Esophagus muscularis mucosa (tissue), 4 donors: ENCODE data around the gene TEX48. TPM values are rescaled to one million over a fixed set of nuclear protein-coding genes. Genes with fewer than 3 reads are reported as not detected.
A peak's percentile ranks its signal among the peaks of the same experiment; 100 is the strongest.

Source experiments
- DNase-seq: peaks from one replicate; pipeline ENCODE4 v3.0.0-alpha.2; 2017; ENCODE audit errors: extremely low spot score
- H3K27ac ChIP-seq, 4 donors: fragments of 200-600 bp; sonication (generic); replicated peaks in 1 of 4; 1 replicate in 3 of 4; 2 replicates in 1 of 4; pipeline ENCODE4 v1.5.1; 2016 to 2019; ENCODE audit warnings: mild to moderate bottlenecking in 1 of 4
- H3K27me3 ChIP-seq, 4 donors: fragments of 200-600 bp; sonication (generic); one replicate each; pipeline versions ENCODE4 v1.5.1 to v1.6.0; 2016 to 2019
- H3K36me3 ChIP-seq, 4 donors: fragments of 200-600 bp; sonication (generic); one replicate each; pipeline ENCODE4 v1.5.1; 2016 to 2019
- H3K4me1 ChIP-seq, 4 donors: fragments of 200-600 bp; sonication (generic); one replicate each; pipeline ENCODE4 v1.5.1; 2016 to 2019
- H3K4me3 ChIP-seq, 4 donors: fragments of 200-600 bp; sonication (generic); 1 replicate in 2 of 4; 2 replicates in 2 of 4; pipeline ENCODE4 v1.5.1; 2016 to 2019; ENCODE audit warnings: mild to moderate bottlenecking in 4 of 4, moderate library complexity in 1 of 4
- H3K9me3 ChIP-seq, 4 donors: fragments of 200-600 bp; sonication (generic); 1 replicate in 3 of 4; 2 replicates in 1 of 4; pipeline ENCODE4 v1.5.1; 2016 to 2019
- CTCF ChIP-seq, 3 experiments: fragments of 200-600 bp in 2 of 3; fragments of 450-650 bp in 1 of 3; sonication (generic) in 2 of 3; IDR thresholded peaks; one replicate each; pipeline ENCODE4 v1.5.1; 2017 to 2019; ENCODE audit warnings: antibody characterized with exemption in 3 of 3, mild to moderate bottlenecking in 2 of 3, moderate library complexity in 1 of 3
- EP300 ChIP-seq: sonication (generic); formaldehyde crosslinking; IDR thresholded peaks from one replicate; pipeline ENCODE4 v1.6.1; 2017; ENCODE audit warnings: antibody characterized with exemption
- POLR2A ChIP-seq: fragments of 450-650 bp; IDR thresholded peaks from one replicate; pipeline ENCODE4 v1.6.1; 2017; ENCODE audit warnings: antibody characterized with exemption, moderate library complexity, mild to moderate bottlenecking, low read depth
- POLR2AphosphoS5 ChIP-seq, 2 donors: sonication (generic); formaldehyde crosslinking; IDR thresholded peaks; one replicate each; pipeline ENCODE4 v1.6.1; 2017; ENCODE audit warnings: antibody characterized with exemption in 2 of 2
- WGBS: methylation state at CpG from one replicate; pipeline ENCODE4 v1.1.5; 2018; 5-methylcytosine and 5-hydroxymethylcytosine counted together
- intact Hi-C: fragments of 100-400 bp; cut with DNase I; formaldehyde crosslinking; loops from one replicate; pipeline ENCODE4 v1.15.1; 2023
- total RNA-seq, 4 donors: library from RNA; depleted of rRNA; stranded (reverse); fragments of >200 nt; gene quantifications; one replicate each; pipeline versions ENCODE4 v1.1.0 to v1.2.1, GENCODE V29; 2016

The TEX48 gene, protein sequence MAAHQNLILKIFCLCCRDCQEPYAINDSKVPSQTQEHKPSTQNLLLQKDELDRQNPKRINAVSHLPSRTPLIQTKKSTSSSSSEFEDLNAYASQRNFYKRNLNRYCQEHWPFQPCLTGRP
- total RNA-seq: not detected

DNA sequence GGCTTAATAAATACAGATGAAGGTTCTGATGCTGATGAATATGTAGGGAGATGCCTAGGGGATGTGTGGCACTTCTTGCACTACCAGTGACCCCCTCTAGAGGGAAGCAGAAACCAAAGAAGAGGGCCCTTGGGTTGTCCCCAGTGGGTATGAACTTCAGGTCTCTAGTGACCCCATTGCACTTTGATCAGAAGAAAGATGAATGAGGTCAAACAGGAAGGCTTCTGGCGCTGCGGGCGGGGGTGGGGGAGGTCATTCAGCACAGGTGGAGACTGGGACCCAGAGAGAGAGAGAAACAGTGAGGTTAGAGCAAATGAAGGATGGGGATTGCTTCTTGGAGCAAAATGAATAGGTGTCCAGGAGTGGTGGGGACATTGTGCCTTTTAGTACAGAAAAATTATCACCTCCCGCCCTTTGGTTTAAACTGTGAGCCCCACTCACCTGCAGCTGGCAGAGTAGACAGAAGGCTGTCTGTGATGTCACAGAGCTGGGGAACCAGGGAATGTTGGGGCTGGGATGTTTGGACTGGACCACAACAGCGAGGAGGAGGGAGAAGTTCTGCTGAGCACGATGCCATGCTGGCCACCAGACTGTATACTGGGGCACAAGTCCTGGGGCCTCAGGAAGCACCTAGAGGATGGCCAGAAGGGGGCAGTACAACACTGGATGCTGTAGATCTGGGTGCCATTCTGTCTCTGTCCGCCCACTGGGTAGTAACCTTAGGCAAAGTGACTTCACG is at the start of gene TEX48:
Gene TEX48, minus strand, starts transcription at position 599 of the 739 bp plus-strand sequence. CDS start 10,469 bp downstream, outside the sequence.
- no peaks in the 10 kb centered on the region for H3K36me3 ChIP-seq
- peaks cover 0 to 15% (median 7%) of the 10 kb centered on the region in 4 donors for H3K4me1 ChIP-seq
- H3K27me3 ChIP-seq: no peaks in the 10 kb centered on the region
- H3K4me3 ChIP-seq: no peak within 1 kb of the TSS
- H3K9me3 ChIP-seq: no peaks in the 10 kb centered on the region
- 67% methylated on average over 7 of the region's 8 CpGs for WGBS
- H3K27ac ChIP-seq: no peak within 1 kb of the TSS
- intact Hi-C loops: loop anchor here (5.0 to 10.0 kb wide), 3 partner anchors 233 to 841 kb away; no protein-coding TSS in a partner anchor
- DNase-seq: no peak
- TF ChIP-seq CTCF (IDR thresholded peaks at IDR 0.05) (peak; percentile 34 to 62 (median 47)), POLR2AphosphoS5 (IDR thresholded peaks at IDR 0.05) (no peak)

GRCh38 chr9:114731701-114732100 is 49.7 kb upstream of the TEX48 start:
- H3K4me1 ChIP-seq: peaks cover 0 to 7% (median 5%) of the 10 kb centered on the region in 4 donors
- no peak overlapping the region for H3K4me3 ChIP-seq
- no peaks in the 10 kb centered on the region for H3K27me3 ChIP-seq
- WGBS: 96% methylated on average over 1 of the region's 1 CpG
- no peaks in the 10 kb centered on the region for H3K36me3 ChIP-seq
- no peak overlapping the region for H3K27ac ChIP-seq
- H3K9me3 ChIP-seq: no peaks in the 10 kb centered on the region
- DNase-seq: no peak
- intact Hi-C loops: no loop called here
- no peak for TF ChIP-seq POLR2A
- TF ChIP-seq POLR2AphosphoS5 (IDR thresholded peaks at IDR 0.05): no peak
- TF ChIP-seq CTCF (IDR thresholded peaks at IDR 0.05): no peak
- TF ChIP-seq EP300: no peak

- intact Hi-C loops: no loop called here
- Histone ChIP-seq H3K27ac (no peak overlapping the region), H3K4me3 (no peak overlapping the region), H3K27me3 (no peaks in the 10 kb centered on the region), H3K36me3 (no peaks in the 10 kb centered on the region), H3K4me1 (no peaks in the 10 kb centered on the region), H3K9me3 (no peaks in the 10 kb centered on the region)
- TF ChIP-seq CTCF (IDR thresholded peaks at IDR 0.05) (no peak), EP300 (no peak), POLR2AphosphoS5 (IDR thresholded peaks at IDR 0.05) (no peak), POLR2A (no peak)
- no peak for DNase-seq
- WGBS: 93% methylated on average over 5 of the region's 5 CpGs
These were observed 47.7 kb upstream of the TEX48 start for GRCh38 chr9:114729706-114730105.

DNA sequence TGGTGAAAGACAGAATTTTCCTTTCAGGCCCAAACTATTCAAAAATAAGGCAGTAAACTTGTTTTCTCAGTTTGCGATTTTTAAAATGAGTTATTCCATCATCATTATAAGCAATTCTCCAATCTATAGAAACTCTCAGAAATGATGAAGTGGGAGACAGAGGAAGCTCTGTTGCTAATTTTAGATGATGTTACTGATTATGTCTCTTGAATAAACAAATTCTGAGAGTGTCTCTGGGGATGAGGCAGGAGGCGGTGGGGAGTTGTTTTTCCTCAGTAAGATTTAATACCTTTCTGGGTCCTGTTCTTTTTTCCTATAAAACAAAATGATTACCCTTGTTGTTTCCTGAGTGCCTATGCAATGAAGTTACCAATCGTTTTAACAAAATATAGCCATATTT is 43.9 kb upstream of the TEX48 start:
- Histone ChIP-seq H3K4me1 (no peaks in the 10 kb centered on the region), H3K9me3 (no peaks in the 10 kb centered on the region), H3K36me3 (no peaks in the 10 kb centered on the region), H3K4me3 (no peak overlapping the region), H3K27ac (no peak overlapping the region), H3K27me3 (peaks cover 0 to 6% (median 0%) of the 10 kb centered on the region in 4 donors)
- no peak for DNase-seq
- no peak for TF ChIP-seq POLR2AphosphoS5 (IDR thresholded peaks at IDR 0.05)
- TF ChIP-seq CTCF (IDR thresholded peaks at IDR 0.05): no peak
- TF ChIP-seq EP300: no peak
- TF ChIP-seq POLR2A: no peak
- WGBS: 69% methylated on average over 3 of the region's 3 CpGs
- intact Hi-C loops: no loop called here
